RWPE1 (cell line): ENCODE data around the gene RETNLB.

Source experiments
- CTCF ChIA-PET: fragments of 350-600 bp; sonication (Branson Sonifier 250); formaldehyde crosslinking; extraction: SDS; loops from one replicate; lab custom pipeline; 2021; lab: Yijun Ruan, JAX
- POLR2A ChIA-PET: fragments of 400-600 bp; formaldehyde crosslinking; extraction: SDS; loops from one replicate; lab custom pipeline; 2020; ENCODE audit warnings: antibody characterized with exemption; ENCODE audit not compliant: low non-redundant PET; lab: Yijun Ruan, JAX
- DNase-seq: peaks from one replicate; pipeline ENCODE4 v3.0.0; 2012; ENCODE audit warnings: low spot score
- H3K27ac ChIP-seq: fragments of 450-650 bp; 2 replicates; pipeline ENCODE4 v1.5.1; 2017
- TF ChIP-seq, protein P1 (sequence below): fragments of 450-650 bp; conservative IDR thresholded peaks from 2 replicates; pipeline ENCODE4 v1.5.1; 2017; ENCODE audit warnings: low read depth, mild to moderate bottlenecking

Gene RETNLB

GRCh38 chr3:108779496-108779895 is 22.3 kb upstream of the RETNLB start:
- ChIA-PET POLR2A (interaction anchor here (0.5 kb wide), 1 partner anchor 189 kb away, joined by 3 read pairs; no protein-coding TSS in a partner anchor), CTCF (no interaction called here)
- DNase-seq, result no peak
- TF ChIP-seq, protein P1, sequence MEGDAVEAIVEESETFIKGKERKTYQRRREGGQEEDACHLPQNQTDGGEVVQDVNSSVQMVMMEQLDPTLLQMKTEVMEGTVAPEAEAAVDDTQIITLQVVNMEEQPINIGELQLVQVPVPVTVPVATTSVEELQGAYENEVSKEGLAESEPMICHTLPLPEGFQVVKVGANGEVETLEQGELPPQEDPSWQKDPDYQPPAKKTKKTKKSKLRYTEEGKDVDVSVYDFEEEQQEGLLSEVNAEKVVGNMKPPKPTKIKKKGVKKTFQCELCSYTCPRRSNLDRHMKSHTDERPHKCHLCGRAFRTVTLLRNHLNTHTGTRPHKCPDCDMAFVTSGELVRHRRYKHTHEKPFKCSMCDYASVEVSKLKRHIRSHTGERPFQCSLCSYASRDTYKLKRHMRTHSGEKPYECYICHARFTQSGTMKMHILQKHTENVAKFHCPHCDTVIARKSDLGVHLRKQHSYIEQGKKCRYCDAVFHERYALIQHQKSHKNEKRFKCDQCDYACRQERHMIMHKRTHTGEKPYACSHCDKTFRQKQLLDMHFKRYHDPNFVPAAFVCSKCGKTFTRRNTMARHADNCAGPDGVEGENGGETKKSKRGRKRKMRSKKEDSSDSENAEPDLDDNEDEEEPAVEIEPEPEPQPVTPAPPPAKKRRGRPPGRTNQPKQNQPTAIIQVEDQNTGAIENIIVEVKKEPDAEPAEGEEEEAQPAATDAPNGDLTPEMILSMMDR, result no peak
- no peak overlapping the region for H3K27ac ChIP-seq

- DNase-seq, result no peak
- POLR2A ChIA-PET, result no interaction called here
- CTCF ChIA-PET, result no interaction called here
- no peak overlapping the region for H3K27ac ChIP-seq
- TF ChIP-seq, protein P1, result no peak
Observed at GRCh38 chr3:108775649-108776048, 18.4 kb upstream of the RETNLB start.

- ChIA-PET POLR2A (no interaction called here), CTCF (no interaction called here)
- TF ChIP-seq, protein P1, result no peak
- no peak for DNase-seq
- no peak overlapping the region for H3K27ac ChIP-seq
Observed at GRCh38 chr3:108767253-108767652, 10.0 kb upstream of the RETNLB start.

- POLR2A ChIA-PET, result no interaction called here
- H3K27ac ChIP-seq, result no peak overlapping the region
- CTCF ChIA-PET, result no interaction called here
- no peak for DNase-seq
- TF ChIP-seq, protein P1, result no peak
Observed at GRCh38 chr3:108755686-108756085, 1.5 kb downstream of the RETNLB start.

GRCh38 chr3:108744762-108745161 is 12.4 kb downstream of the RETNLB start:
- TF ChIP-seq, protein P1, result no peak
- no peak overlapping the region for H3K27ac ChIP-seq
- POLR2A ChIA-PET, result no interaction called here
- CTCF ChIA-PET, result interaction anchor here (0.7 kb wide), 1 partner anchor 1325 kb away, joined by 3 read pairs; no protein-coding TSS in a partner anchor
- no peak for DNase-seq

- POLR2A ChIA-PET, result no interaction called here
- H3K27ac ChIP-seq, result no peak overlapping the region
- CTCF ChIA-PET, result interaction anchor here (1.0 kb wide), 1 partner anchor 10 kb away, joined by 3 read pairs; no protein-coding TSS in a partner anchor
- TF ChIP-seq, protein P1, result no peak
- DNase-seq, result no peak
Observed at GRCh38 chr3:108742929-108743328, 14.3 kb downstream of the RETNLB start.
